ENCODE results near the gene LORICRIN.

LORICRIN gene

DNA sequence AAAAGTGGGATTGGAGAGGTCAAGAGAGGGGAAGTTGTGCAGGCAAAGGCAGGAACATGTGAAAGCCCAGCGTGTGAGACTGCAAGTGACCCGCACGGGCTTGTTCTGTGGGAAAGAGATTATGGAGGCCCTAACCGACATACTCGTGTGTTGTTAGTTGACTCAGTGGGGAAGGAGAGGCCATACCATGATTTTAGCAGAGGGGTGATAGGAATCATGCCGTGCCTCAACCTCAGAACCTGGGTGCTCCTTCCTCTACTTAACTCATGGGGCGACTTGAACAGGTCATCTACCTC, 33.9 kb downstream of the LORICRIN start:
- TF ChIP-seq, protein P1, sequence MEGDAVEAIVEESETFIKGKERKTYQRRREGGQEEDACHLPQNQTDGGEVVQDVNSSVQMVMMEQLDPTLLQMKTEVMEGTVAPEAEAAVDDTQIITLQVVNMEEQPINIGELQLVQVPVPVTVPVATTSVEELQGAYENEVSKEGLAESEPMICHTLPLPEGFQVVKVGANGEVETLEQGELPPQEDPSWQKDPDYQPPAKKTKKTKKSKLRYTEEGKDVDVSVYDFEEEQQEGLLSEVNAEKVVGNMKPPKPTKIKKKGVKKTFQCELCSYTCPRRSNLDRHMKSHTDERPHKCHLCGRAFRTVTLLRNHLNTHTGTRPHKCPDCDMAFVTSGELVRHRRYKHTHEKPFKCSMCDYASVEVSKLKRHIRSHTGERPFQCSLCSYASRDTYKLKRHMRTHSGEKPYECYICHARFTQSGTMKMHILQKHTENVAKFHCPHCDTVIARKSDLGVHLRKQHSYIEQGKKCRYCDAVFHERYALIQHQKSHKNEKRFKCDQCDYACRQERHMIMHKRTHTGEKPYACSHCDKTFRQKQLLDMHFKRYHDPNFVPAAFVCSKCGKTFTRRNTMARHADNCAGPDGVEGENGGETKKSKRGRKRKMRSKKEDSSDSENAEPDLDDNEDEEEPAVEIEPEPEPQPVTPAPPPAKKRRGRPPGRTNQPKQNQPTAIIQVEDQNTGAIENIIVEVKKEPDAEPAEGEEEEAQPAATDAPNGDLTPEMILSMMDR (conservative IDR thresholded peaks at IDR 0.05; ENCODE audit: low read depth, low read length), result no peak
- no peak overlapping the region for H3K4me3 ChIP-seq (ENCODE audit: low read length)
- DNase-seq (ENCODE audit: low read depth), result no peak

DNA sequence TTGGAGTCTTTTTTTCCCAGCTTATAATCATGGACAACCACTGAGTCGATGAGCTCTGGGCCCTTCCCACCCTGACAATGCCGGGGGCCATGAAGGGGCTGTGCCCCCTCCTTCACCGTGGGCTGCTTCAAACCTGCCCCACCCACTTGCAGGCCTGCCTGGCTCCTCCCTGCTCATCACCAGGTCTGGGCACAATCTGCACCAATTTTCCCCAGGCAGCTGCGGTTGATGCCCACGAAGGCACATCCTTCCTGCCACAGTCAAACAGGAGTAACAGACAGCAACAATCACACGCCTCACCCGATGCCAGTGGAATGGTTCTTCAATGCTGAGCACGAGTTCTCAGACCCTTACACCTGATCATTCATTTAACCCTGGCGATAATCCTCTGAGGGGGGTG, 34.4 kb downstream of the LORICRIN start:
- TF ChIP-seq, protein P1 (conservative IDR thresholded peaks at IDR 0.05; ENCODE audit: low read depth, low read length), result no peak
- H3K4me3 ChIP-seq (ENCODE audit: low read length), result no peak overlapping the region
- no peak for DNase-seq (ENCODE audit: low read depth)

DNA sequence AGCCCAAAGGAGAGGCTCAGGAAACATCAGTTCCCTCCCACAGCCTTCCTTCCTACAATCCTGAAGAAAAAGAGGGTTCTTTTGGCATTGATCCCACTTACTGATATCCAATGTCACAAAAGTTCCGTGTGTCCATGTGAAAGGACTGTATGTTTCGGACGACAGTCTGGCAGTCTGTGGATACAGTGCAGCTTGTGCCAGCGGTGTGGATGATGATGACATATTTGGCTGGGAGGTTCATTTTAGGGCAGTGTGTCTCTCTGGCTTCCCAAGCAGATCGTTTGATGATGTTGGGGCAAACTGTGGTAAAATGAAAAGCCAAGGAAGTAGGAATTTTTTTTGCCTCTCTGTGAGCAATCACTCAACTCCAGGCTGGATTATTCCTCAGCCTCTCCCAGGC, 42.8 kb downstream of the LORICRIN start:
- no peak for DNase-seq (ENCODE audit: low read depth)
- TF ChIP-seq, protein P1 (conservative IDR thresholded peaks at IDR 0.05; ENCODE audit: low read depth, low read length), result no peak
- H3K4me3 ChIP-seq (ENCODE audit: low read length), result no peak overlapping the region

DNA sequence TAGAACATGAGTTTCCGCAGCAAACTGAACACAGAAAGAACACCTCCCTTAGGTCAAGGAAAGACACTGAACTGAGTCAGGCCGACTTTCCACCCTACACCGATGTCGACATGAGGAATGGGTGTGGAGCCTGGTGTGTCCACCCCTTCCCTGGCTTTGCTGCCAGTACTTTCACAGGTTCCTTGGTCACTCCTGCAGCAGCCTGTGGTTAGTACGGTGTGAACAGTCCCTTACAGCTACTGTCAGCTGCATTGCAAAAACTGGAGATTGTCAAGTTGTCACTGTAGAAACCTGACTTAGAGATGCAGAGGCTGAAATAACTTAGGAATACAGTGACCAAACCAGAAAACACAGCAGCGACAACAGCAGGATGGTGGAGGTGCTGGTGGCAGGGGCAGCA, 46.2 kb downstream of the LORICRIN start:
- no peak for DNase-seq (ENCODE audit: low read depth)
- TF ChIP-seq, protein P1 (conservative IDR thresholded peaks at IDR 0.05; ENCODE audit: low read depth, low read length), result no peak
- no peak overlapping the region for H3K4me3 ChIP-seq (ENCODE audit: low read length)

DNA sequence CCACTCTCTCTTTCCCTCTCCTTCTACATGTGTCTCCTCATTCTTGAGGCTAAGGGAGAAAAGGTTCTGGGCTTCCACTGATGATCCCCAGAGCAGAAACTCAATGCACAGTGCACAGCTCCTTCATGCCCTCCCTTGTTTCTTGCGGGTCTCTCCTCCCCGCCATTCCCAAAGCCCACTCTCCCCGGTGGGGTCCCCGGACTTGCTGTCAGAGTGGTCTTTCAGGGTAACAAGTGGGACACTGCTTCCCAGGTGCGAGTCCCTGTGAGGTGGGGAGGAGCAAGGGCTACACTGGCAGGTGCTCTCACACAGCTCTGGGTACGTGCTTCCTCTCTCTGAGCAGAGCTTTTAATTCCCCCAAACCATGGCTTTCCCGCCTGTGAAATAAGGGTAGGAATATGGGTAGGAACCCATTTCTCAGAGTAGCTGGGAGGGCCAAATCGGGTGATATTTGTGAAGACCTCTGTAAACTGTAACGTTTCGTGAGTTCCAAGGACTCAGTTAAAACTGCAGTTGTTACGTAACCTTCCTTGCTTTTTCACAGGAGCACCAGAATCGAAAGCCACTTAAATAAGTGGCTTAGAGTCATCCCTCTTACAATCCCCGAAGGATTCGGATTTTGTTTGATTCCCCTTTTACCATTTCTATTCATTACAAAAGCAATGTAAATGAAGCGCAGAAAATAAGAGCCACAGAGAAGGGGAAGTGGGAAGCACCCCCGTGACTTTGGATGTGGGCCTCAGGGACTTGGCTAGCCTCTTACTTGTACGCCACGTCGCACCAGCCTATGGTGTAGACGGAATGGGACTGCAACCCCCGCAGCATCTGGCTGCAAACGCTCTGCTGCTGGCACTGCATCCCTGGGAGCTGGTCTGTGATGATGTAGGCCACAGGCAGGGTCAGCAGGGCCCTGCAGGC, 47.1 kb downstream of the LORICRIN start:
- TF ChIP-seq, protein P1 (conservative IDR thresholded peaks at IDR 0.05; ENCODE audit: low read depth, low read length), result no peak
- DNase-seq (ENCODE audit: low read depth), result no peak
- no peak overlapping the region for H3K4me3 ChIP-seq (ENCODE audit: low read length)

DNA sequence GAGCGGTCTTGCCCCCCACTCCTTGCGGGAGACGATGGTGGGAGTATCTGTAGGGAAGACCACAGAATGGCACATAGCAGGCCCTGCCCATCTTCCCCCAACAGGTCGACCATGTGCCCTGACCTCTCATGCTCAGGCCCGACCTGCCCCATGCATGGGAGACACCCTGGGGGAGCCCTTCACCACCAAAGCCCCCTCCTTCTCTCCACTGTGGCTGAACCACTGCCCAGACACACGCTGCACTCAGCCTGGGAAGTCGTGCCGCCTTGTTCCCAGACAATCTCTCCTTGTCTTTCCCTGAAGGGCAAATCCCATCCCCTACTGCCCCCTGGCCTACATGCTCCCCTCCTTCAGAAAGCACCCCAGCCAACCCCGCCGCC, 47.7 kb downstream of the LORICRIN start:
- no peak for DNase-seq (ENCODE audit: low read depth)
- no peak overlapping the region for H3K4me3 ChIP-seq (ENCODE audit: low read length)
- TF ChIP-seq, protein P1 (conservative IDR thresholded peaks at IDR 0.05; ENCODE audit: low read depth, low read length), result no peak

DNA sequence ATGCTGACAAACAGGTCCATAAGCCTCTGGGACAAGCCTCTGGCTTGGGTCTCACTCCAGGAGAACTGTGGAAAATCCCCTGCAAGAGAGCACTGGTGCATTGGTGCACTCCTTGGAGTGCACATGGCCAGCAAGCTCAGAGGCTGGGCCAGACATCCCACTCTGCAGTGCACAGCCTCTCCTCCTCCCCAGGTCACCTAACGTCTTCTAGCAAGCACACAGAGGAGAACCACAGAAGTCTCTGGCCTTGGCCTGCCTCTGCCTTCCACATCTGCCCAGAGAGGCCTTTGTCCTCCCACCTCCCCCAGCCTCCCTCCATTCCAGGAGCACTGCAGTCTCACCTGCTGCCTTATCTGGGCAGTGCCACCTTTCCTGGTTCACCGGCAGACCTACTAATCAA, 49.1 kb downstream of the LORICRIN start:
- TF ChIP-seq, protein P1 (conservative IDR thresholded peaks at IDR 0.05; ENCODE audit: low read depth, low read length), result no peak
- no peak for DNase-seq (ENCODE audit: low read depth)
- H3K4me3 ChIP-seq (ENCODE audit: low read length), result no peak overlapping the region

Measured in retinal pigment epithelial cell (primary cell).